HepG2 (cell line): ENCODE results near the gene MRPL28. TPM values are rescaled to one million over a fixed set of nuclear protein-coding genes. Genes with fewer than 3 reads are reported as not detected.

ENCODE experiments used
- ARID3A ChIP-seq: IDR thresholded peaks from 2 replicates; pipeline ENCODE4 v1.6.1; 2012; ENCODE audit warnings: low read depth, low read length, improper control_type of control experiment
- CREB1 ChIP-seq, 2 experiments: fragments of 450-650 bp in 1 of 2; IDR thresholded peaks; 2 replicates each; pipeline ENCODE4 v1.6.1; 2016 to 2017; ENCODE audit warnings: control low read depth in 1 of 2, mild to moderate bottlenecking in 1 of 2, missing compliant biosample characterization in 1 of 2, missing genetic modification characterization in 1 of 2
- HNF4G ChIP-seq, 2 experiments: sonication (generic) in 1 of 2; formaldehyde crosslinking in 1 of 2; IDR thresholded peaks; 2 replicates each; pipeline versions ENCODE4 v1.4.0 to v1.6.1; 2011 to 2020; ENCODE audit warnings: borderline replicate concordance in 2 of 2, low read depth in 2 of 2, mild to moderate bottlenecking in 2 of 2, low read length in 1 of 2, missing genetic modification reagents in 1 of 2, moderate library complexity in 1 of 2
- KDM6A ChIP-seq: IDR thresholded peaks from 2 replicates; pipeline ENCODE4 v1.6.1; 2016; ENCODE audit warnings: low read depth
- MXI1 ChIP-seq: IDR thresholded peaks from 3 replicates; pipeline ENCODE4 v1.6.1; 2012; ENCODE audit warnings: low read depth, low read length, inconsistent platforms, borderline replicate concordance
- NR2F2 ChIP-seq: IDR thresholded peaks from 2 replicates; pipeline ENCODE4 v1.6.1; 2012; ENCODE audit warnings: low read depth, inconsistent platforms, borderline replicate concordance
- PHF20 ChIP-seq: sonication (generic); formaldehyde crosslinking; IDR thresholded peaks from 2 replicates; pipeline ENCODE4 v1.5.0; 2020; ENCODE audit warnings: mild to moderate bottlenecking, missing genetic modification reagents
- RAD51 ChIP-seq: fragments of 450-650 bp; IDR thresholded peaks from 2 replicates; pipeline ENCODE4 v1.6.1; 2016; ENCODE audit warnings: borderline replicate concordance
- RBFOX2 ChIP-seq: fragments of 200-400 bp; formaldehyde crosslinking; IDR thresholded peaks from 2 replicates; pipeline ENCODE4 v1.6.1; 2017; ENCODE audit warnings: low read depth, mild to moderate bottlenecking, low read length
- RCOR2 ChIP-seq: IDR thresholded peaks from 2 replicates; pipeline ENCODE4 v1.6.1; 2016; ENCODE audit warnings: missing biosample characterization, missing genetic modification reagents
- SKI ChIP-seq: fragments of 450-650 bp; IDR thresholded peaks from one replicate; pipeline ENCODE4 v1.6.1; 2018; ENCODE audit warnings: mild to moderate bottlenecking; ENCODE audit not compliant: partially characterized antibody
- SMYD3 ChIP-seq: sonication (generic); formaldehyde crosslinking; IDR thresholded peaks from 2 replicates; pipeline ENCODE4 v1.8.1; 2023; ENCODE audit warnings: mild to moderate bottlenecking, missing genetic modification reagents
- SNAPC2 ChIP-seq: sonication (generic); formaldehyde crosslinking; IDR thresholded peaks from 2 replicates; pipeline ENCODE4 v1.8.1; 2022; ENCODE audit warnings: mild to moderate bottlenecking, missing genetic modification reagents
- SOX5 ChIP-seq: IDR thresholded peaks from 2 replicates; pipeline ENCODE4 v1.6.1; 2016; ENCODE audit warnings: borderline replicate concordance
- YEATS4 ChIP-seq: sonication (generic); formaldehyde crosslinking; IDR thresholded peaks from 2 replicates; pipeline ENCODE4 v1.4.0; 2020; ENCODE audit warnings: missing genetic modification reagents, borderline replicate concordance
- ZBTB38 ChIP-seq: sonication (generic); formaldehyde crosslinking; IDR thresholded peaks from 2 replicates; pipeline ENCODE4 v1.5.1; 2020; ENCODE audit warnings: mild to moderate bottlenecking, missing genetic modification reagents
- ZFAT ChIP-seq: sonication (generic); formaldehyde crosslinking; conservative IDR thresholded peaks from 2 replicates; pipeline ENCODE4 v1.8.1; 2023; ENCODE audit warnings: missing genetic modification reagents, inconsistent platforms
- ZNF354B ChIP-seq: sonication (generic); formaldehyde crosslinking; IDR thresholded peaks from 2 replicates; pipeline ENCODE4 v1.8.0; 2022; ENCODE audit warnings: mild to moderate bottlenecking, missing genetic modification reagents
- ZNF629 ChIP-seq: sonication (generic); formaldehyde crosslinking; conservative IDR thresholded peaks from 2 replicates; pipeline ENCODE4 v1.5.0; 2020; ENCODE audit warnings: missing genetic modification reagents
- polyA plus RNA-seq, 8 experiments: library from polyadenylated mRNA; depleted of rRNA in 3 of 8; stranded (reverse) in 7 of 8; unstranded in 1 of 8; fragments of >200 nt; fragmentation: Illumina TruSeq in 4 of 8; extraction: Trizol in 4 of 8; gene quantifications; 2 replicates each; pipeline versions ENCODE4 v1.2.1 to v1.2.3, GENCODE V29; 2011 to 2016; ENCODE audit warnings: low read depth in 4 of 8, missing spikeins in 1 of 8, mixed read lengths in 1 of 8; ENCODE audit not compliant: insufficient read depth in 1 of 8
- total RNA-seq, 5 experiments: library from RNA; depleted of rRNA; stranded (reverse); fragments of >200 nt; fragmentation: Illumina TruSeq; extraction: Trizol; gene quantifications; 2 replicates each; pipeline ENCODE4 v1.2.3, GENCODE V29; 2016; ENCODE audit warnings: low read depth in 1 of 5
- TF ChIP-seq, protein P1 (sequence below): sonication (generic); formaldehyde crosslinking; IDR thresholded peaks from 2 replicates; pipeline ENCODE4 v1.4.0; 2020; ENCODE audit warnings: mild to moderate bottlenecking, missing genetic modification reagents
- TF ChIP-seq, protein P2 (sequence below): sonication (generic); formaldehyde crosslinking; IDR thresholded peaks from 2 replicates; pipeline ENCODE4 v1.8.0; 2022; ENCODE audit warnings: missing genetic modification reagents, mild to moderate bottlenecking, moderate library complexity, borderline replicate concordance
- TF ChIP-seq, protein P3 (sequence below): IDR thresholded peaks from 2 replicates; pipeline ENCODE4 v1.6.1; 2016; ENCODE audit warnings: low read depth, control low read depth
- TF ChIP-seq, protein P4 (sequence below): sonication (generic); formaldehyde crosslinking; IDR thresholded peaks from 2 replicates; pipeline ENCODE4 v1.5.0; 2020; ENCODE audit warnings: missing genetic modification reagents

Gene MRPL28
- total and polyA plus RNA-seq, 2 of the 13 experiments (the other 11 are each of a cell fraction or from before 2014, with no cell fraction given): 114 to 135 TPM

- peak; percentile 64 for TF ChIP-seq RBFOX2
- TF ChIP-seq ZNF354B: no peak
- peak; percentile 82 for TF ChIP-seq SOX5 (CRISPR knock-in tag)
- TF ChIP-seq MXI1: peak; percentile 94; the same call in 2 of the 3 replicates
- no peak for TF ChIP-seq CREB1 (IDR thresholded peaks at IDR 0.05)
- no peak for TF ChIP-seq CREB1 (CRISPR knock-in tag; IDR thresholded peaks at IDR 0.05)
- TF ChIP-seq RAD51: no peak
- no peak; the same call in 1 of the 2 replicates for TF ChIP-seq ZNF629 (CRISPR knock-in tag)
- peak; percentile 99 for TF ChIP-seq ZBTB38
- no peak for TF ChIP-seq SNAPC2 (CRISPR knock-in tag)
- TF ChIP-seq SKI: peak; percentile 42
- no peak for TF ChIP-seq ZFAT (CRISPR knock-in tag)
- TF ChIP-seq YEATS4 (CRISPR knock-in tag): peak; percentile 78
- TF ChIP-seq NR2F2: no peak; the same call in 1 of the 2 replicates
- TF ChIP-seq, protein P1, sequence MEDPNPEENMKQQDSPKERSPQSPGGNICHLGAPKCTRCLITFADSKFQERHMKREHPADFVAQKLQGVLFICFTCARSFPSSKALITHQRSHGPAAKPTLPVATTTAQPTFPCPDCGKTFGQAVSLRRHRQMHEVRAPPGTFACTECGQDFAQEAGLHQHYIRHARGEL (CRISPR knock-in tag): 0 out of 2 replicates have a peak, but pooled peaks have one; percentile 32
- TF ChIP-seq KDM6A (CRISPR knock-in tag): no peak
- no peak for TF ChIP-seq ARID3A
- TF ChIP-seq, protein P2, sequence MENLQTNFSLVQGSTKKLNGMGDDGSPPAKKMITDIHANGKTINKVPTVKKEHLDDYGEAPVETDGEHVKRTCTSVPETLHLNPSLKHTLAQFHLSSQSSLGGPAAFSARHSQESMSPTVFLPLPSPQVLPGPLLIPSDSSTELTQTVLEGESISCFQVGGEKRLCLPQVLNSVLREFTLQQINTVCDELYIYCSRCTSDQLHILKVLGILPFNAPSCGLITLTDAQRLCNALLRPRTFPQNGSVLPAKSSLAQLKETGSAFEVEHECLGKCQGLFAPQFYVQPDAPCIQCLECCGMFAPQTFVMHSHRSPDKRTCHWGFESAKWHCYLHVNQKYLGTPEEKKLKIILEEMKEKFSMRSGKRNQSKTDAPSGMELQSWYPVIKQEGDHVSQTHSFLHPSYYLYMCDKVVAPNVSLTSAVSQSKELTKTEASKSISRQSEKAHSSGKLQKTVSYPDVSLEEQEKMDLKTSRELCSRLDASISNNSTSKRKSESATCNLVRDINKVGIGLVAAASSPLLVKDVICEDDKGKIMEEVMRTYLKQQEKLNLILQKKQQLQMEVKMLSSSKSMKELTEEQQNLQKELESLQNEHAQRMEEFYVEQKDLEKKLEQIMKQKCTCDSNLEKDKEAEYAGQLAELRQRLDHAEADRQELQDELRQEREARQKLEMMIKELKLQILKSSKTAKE (CRISPR knock-in tag): peak; percentile 71; the same call in 1 of the 2 replicates
- TF ChIP-seq, protein P3, sequence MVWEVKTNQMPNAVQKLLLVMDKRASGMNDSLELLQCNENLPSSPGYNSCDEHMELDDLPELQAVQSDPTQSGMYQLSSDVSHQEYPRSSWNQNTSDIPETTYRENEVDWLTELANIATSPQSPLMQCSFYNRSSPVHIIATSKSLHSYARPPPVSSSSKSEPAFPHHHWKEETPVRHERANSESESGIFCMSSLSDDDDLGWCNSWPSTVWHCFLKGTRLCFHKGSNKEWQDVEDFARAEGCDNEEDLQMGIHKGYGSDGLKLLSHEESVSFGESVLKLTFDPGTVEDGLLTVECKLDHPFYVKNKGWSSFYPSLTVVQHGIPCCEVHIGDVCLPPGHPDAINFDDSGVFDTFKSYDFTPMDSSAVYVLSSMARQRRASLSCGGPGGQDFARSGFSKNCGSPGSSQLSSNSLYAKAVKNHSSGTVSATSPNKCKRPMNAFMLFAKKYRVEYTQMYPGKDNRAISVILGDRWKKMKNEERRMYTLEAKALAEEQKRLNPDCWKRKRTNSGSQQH (CRISPR knock-in tag): no peak; the same call in 1 of the 2 replicates
- TF ChIP-seq SMYD3 (CRISPR knock-in tag): no peak
- no peak for TF ChIP-seq RCOR2 (CRISPR knock-in tag)
- peak; percentile 32; the same call in 1 of the 2 replicates for TF ChIP-seq PHF20
- no peak for TF ChIP-seq HNF4G (IDR thresholded peaks at IDR 0.05; ENCODE audit: borderline replicate concordance, low read depth, low read length)
- no peak for TF ChIP-seq HNF4G (CRISPR knock-in tag; IDR thresholded peaks at IDR 0.05; ENCODE audit: borderline replicate concordance, low read depth)
- TF ChIP-seq, protein P4, sequence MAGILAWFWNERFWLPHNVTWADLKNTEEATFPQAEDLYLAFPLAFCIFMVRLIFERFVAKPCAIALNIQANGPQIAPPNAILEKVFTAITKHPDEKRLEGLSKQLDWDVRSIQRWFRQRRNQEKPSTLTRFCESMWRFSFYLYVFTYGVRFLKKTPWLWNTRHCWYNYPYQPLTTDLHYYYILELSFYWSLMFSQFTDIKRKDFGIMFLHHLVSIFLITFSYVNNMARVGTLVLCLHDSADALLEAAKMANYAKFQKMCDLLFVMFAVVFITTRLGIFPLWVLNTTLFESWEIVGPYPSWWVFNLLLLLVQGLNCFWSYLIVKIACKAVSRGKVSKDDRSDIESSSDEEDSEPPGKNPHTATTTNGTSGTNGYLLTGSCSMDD: no peak
Measured at GRCh38 chr16:342455-343213, 27.7 kb downstream of the MRPL28 start (continued).
